Adipose tissue (tissue), 3 donors: Measurements from ENCODE around the gene KCNQ1. TPM values are rescaled to one million over a fixed set of nuclear protein-coding genes. Genes with fewer than 3 reads are reported as not detected.

Source experiments
- H3K27ac ChIP-seq: one replicate; pipeline ENCODE4 v1.5.1; 2013; ENCODE audit warnings: low read depth, low read length
- WGBS, 3 donors: extraction: QIAGEN DNeasy Blood & Tissue Kit; methylation state at CpG; one replicate each; pipeline ENCODE4 v1.1.7; 2013; 5-methylcytosine and 5-hydroxymethylcytosine counted together
- polyA plus RNA-seq, 3 donors: library from polyadenylated mRNA; stranded (reverse); fragments of 200-250 nt; gene quantifications; one replicate each; pipeline ENCODE4 v1.2.3, GENCODE V29; 2013
- donor health status: healthy with polysubstance abuse.
- donor health status: Bipolar disorder and iron deficiency.
- donor health status: healthy.

KCNQ1 gene
- polyA plus RNA-seq, 3 donors: 4.8 to 28.1 (median 9.6) TPM

GRCh38 chr11:2421226-2421994 lies 23.4 kb upstream of the KCNQ1 start:
- 64 to 72% (median 71%) methylated on average over 19 of the region's 19 CpGs for WGBS, 3 donors
- H3K27ac ChIP-seq: no peak overlapping the region

GRCh38 chr11:2421996-2422395 lies 22.8 kb upstream of the KCNQ1 start:
- no peak overlapping the region for H3K27ac ChIP-seq
- 76 to 89% (median 89%) methylated on average over 16 to 17 of the region's 17 CpGs for WGBS, 3 donors

- WGBS, 3 donors: 82 to 85% (median 85%) methylated on average over 14 of the region's 14 CpGs
- no peak overlapping the region for H3K27ac ChIP-seq
Observed at GRCh38 chr11:2422461-2423156, 22.2 kb upstream of the KCNQ1 start.

GRCh38 chr11:2423157-2424025 lies 21.4 kb upstream of the KCNQ1 start:
- 72 to 79% (median 78%) methylated on average over 26 of the region's 26 CpGs for WGBS, 3 donors
- no peak overlapping the region for H3K27ac ChIP-seq

GRCh38 chr11:2424811-2425495 lies 19.9 kb upstream of the KCNQ1 start:
- H3K27ac ChIP-seq: no peak overlapping the region
- WGBS, 3 donors: 65 to 87% (median 71%) methylated on average over 28 of the region's 28 CpGs

- 75 to 83% (median 81%) methylated on average over 8 of the region's 8 CpGs for WGBS, 3 donors
Observed at GRCh38 chr11:2425506-2425905, 19.3 kb upstream of the KCNQ1 start.

GRCh38 chr11:2426221-2426620 lies 18.6 kb upstream of the KCNQ1 start:
- H3K27ac ChIP-seq: no peak overlapping the region
- 79 to 93% (median 83%) methylated on average over 7 to 13 of the region's 13 CpGs for WGBS, 3 donors

More at GRCh38 chr11:2425506-2425905, 19.3 kb upstream of the KCNQ1 start:
- H3K27ac ChIP-seq: no peak overlapping the region

- no peak overlapping the region for H3K27ac ChIP-seq
- 71 to 85% (median 74%) methylated on average over 14 of the region's 14 CpGs for WGBS, 3 donors
Observed at GRCh38 chr11:2426826-2427521, 17.8 kb upstream of the KCNQ1 start.

- H3K27ac ChIP-seq: no peak overlapping the region
- 63 to 75% (median 72%) methylated on average over 12 of the region's 12 CpGs for WGBS, 3 donors
Observed at GRCh38 chr11:2427721-2428321, 17.0 kb upstream of the KCNQ1 start.

- WGBS, 3 donors: 52% methylated on average over 8 of the region's 8 CpGs
- H3K27ac ChIP-seq: no peak overlapping the region
Observed at GRCh38 chr11:2428322-2428795, 16.4 kb upstream of the KCNQ1 start.

GRCh38 chr11:2431395-2431794 lies 13.4 kb upstream of the KCNQ1 start:
- no peak overlapping the region for H3K27ac ChIP-seq
- 76 to 87% (median 76%) methylated on average over 1 of the region's 1 CpG for WGBS, 3 donors

- 69 to 78% (median 69%) methylated on average over 13 to 15 of the region's 15 CpGs for WGBS, 3 donors
- no peak overlapping the region for H3K27ac ChIP-seq
Observed at GRCh38 chr11:2432171-2432621, 12.6 kb upstream of the KCNQ1 start.

GRCh38 chr11:2432628-2433071 lies 12.2 kb upstream of the KCNQ1 start:
- 83 to 95% (median 87%) methylated on average over 13 of the region's 13 CpGs for WGBS, 3 donors
- H3K27ac ChIP-seq: no peak overlapping the region

GRCh38 chr11:2433106-2433925 lies 11.5 kb upstream of the KCNQ1 start:
- no peak overlapping the region for H3K27ac ChIP-seq
- 86 to 92% (median 90%) methylated on average over 22 of the region's 22 CpGs for WGBS, 3 donors

GRCh38 chr11:2434008-2434407 lies 10.8 kb upstream of the KCNQ1 start:
- no peak overlapping the region for H3K27ac ChIP-seq
- WGBS, 3 donors: 86 to 95% (median 95%) methylated on average over 8 of the region's 8 CpGs

- WGBS, 3 donors: 83 to 85% (median 85%) methylated on average over 11 of the region's 11 CpGs
- no peak overlapping the region for H3K27ac ChIP-seq
Observed at GRCh38 chr11:2434506-2435255, 10.1 kb upstream of the KCNQ1 start.
